Ramos (cell line): ENCODE measurements around the gene CPT1B.
"Not testable (repeated sequence)": the region's sequence is repeated elsewhere in the genome, so short reads cannot be mapped to it uniquely, and the experiment has no call there.

ENCODE experiments used
- in situ Hi-C: fragments of 300-500 bp; cut with MboI; formaldehyde crosslinking; loops from one replicate; pipeline ENCODE4 v1.14.3; 2022; ENCODE audit warnings: low sequenced_read_pairs; ENCODE audit not compliant: unreplicated experiment

Gene CPT1B

GRCh38 chr22:50522208-50522805 is 55.9 kb downstream of the CPT1B start:
- in situ Hi-C loops: no loop called here

GRCh38 chr22:50521710-50522109 is 56.5 kb downstream of the CPT1B start:
- in situ Hi-C loops: no loop called here

GRCh38 chr22:50520826-50521453 is 57.3 kb downstream of the CPT1B start:
- in situ Hi-C loops: no loop called here

GRCh38 chr22:50520184-50520583 is 58.0 kb downstream of the CPT1B start:
- in situ Hi-C loops: not testable (repeated sequence)

- in situ Hi-C loops: no loop called here
Measured at GRCh38 chr22:50519151-50519550, 59.1 kb downstream of the CPT1B start.
